Lower leg skin (tissue), 4 donors: ENCODE measurements around the gene ZNF746. TPM values are rescaled to one million over a fixed set of nuclear protein-coding genes. Genes with fewer than 3 reads are reported as not detected.

Source experiments
- DNase-seq, 2 donors: peaks; one replicate each; pipeline ENCODE4 v3.0.0-alpha.2; 2019; ENCODE audit warnings: low spot score in 2 of 2
- H3K4me3 ChIP-seq: fragments of 200-600 bp; sonication (generic); 2 replicates; pipeline ENCODE4 v1.5.1; 2017; ENCODE audit warnings: mild to moderate bottlenecking, low read depth; ENCODE audit not compliant: poor library complexity, severe bottlenecking
- POLR2A ChIP-seq, 2 donors: fragments of 450-650 bp; IDR thresholded peaks; one replicate each; pipeline ENCODE4 v1.6.1; 2016 to 2017; ENCODE audit warnings: antibody characterized with exemption in 2 of 2, mild to moderate bottlenecking in 1 of 2, moderate library complexity in 1 of 2
- WGBS, 2 donors: methylation state at CpG; one replicate each; pipeline ENCODE4 v1.1.5; 2018; 5-methylcytosine and 5-hydroxymethylcytosine counted together
- intact Hi-C: fragments of 100-400 bp; cut with DNase I; formaldehyde crosslinking; loops from one replicate; pipeline ENCODE4 v1.15.0; 2023; ENCODE audit warnings: low total_unique reads
- total RNA-seq, 4 donors: library from RNA; depleted of rRNA; stranded (reverse); fragments of >200 nt; gene quantifications; one replicate each; pipeline ENCODE4 v1.1.0, GENCODE V29; 2016
- TF ChIP-seq, protein P1 (sequence below), 3 donors: fragments of 450-650 bp; IDR thresholded peaks; one replicate each; pipeline ENCODE4 v1.5.1; 2016; ENCODE audit warnings: antibody characterized with exemption in 3 of 3, mild to moderate bottlenecking in 3 of 3, moderate library complexity in 2 of 3

Gene ZNF746
- total RNA-seq, 4 donors from 2014 or later, result 21.6 to 26.3 (median 23.8) TPM

DNA sequence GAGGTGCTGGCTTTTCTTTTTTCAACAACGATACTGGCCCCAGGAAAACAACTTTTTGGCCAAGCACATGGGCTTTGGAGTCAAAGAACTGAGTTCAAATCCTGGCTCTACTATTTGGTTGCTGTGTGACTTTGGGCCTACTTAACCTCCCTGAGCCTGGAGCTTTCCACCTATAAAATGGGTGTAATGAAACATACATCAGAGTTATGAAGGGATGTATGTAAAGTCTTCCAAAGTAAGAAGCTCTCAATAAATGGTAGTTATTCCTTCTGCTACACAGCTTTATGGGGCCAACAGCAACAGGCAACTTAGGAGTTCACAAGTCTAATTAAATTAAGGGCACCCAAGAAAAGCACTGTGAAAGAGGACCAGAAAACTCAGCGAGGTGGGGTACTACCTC is 69.7 kb downstream of the ZNF746 start:
- H3K4me3 ChIP-seq, result no peak overlapping the region
- WGBS, 2 donors, result 87 to 93% methylated on average over 2 of the region's 2 CpGs
- no peak for DNase-seq
- intact Hi-C loops, result no loop called here
- no peak for TF ChIP-seq POLR2A (IDR thresholded peaks at IDR 0.05)
- TF ChIP-seq, protein P1, sequence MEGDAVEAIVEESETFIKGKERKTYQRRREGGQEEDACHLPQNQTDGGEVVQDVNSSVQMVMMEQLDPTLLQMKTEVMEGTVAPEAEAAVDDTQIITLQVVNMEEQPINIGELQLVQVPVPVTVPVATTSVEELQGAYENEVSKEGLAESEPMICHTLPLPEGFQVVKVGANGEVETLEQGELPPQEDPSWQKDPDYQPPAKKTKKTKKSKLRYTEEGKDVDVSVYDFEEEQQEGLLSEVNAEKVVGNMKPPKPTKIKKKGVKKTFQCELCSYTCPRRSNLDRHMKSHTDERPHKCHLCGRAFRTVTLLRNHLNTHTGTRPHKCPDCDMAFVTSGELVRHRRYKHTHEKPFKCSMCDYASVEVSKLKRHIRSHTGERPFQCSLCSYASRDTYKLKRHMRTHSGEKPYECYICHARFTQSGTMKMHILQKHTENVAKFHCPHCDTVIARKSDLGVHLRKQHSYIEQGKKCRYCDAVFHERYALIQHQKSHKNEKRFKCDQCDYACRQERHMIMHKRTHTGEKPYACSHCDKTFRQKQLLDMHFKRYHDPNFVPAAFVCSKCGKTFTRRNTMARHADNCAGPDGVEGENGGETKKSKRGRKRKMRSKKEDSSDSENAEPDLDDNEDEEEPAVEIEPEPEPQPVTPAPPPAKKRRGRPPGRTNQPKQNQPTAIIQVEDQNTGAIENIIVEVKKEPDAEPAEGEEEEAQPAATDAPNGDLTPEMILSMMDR (IDR thresholded peaks at IDR 0.05), result no peak

DNA sequence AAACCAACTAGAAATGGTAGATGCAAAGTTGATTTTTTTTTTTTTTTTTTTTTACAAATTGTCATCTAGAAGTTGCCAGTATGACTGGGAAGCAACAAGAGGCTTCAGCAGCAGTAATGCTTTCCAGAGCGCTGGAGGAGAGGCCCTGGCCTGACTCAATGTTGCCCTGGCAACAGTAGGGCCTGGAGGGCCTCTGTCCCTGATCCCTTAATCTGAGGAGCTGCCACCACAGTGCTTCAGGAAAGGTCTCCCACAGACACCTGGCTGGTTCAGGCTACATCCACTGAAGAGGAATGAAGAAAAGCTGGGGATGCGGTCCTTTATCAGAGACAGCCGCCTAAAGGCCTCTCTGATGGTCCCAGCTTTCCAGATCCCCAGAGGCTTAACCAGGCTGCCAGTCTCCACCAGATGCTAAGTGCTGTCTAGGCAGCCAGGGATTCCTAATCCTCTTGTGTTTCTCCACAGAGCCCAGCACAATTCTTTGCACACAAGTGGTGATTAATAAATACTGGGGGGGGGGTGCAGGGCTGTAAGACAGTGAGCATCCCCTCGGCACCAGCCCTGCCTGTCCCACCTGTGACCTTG is 70.4 kb downstream of the ZNF746 start:
- no peak for TF ChIP-seq POLR2A (IDR thresholded peaks at IDR 0.05)
- TF ChIP-seq, protein P1 (IDR thresholded peaks at IDR 0.05), result no peak
- no peak for DNase-seq
- 80 to 85% methylated on average over 4 of the region's 4 CpGs for WGBS, 2 donors
- no peak overlapping the region for H3K4me3 ChIP-seq
- intact Hi-C loops, result no loop called here

DNA sequence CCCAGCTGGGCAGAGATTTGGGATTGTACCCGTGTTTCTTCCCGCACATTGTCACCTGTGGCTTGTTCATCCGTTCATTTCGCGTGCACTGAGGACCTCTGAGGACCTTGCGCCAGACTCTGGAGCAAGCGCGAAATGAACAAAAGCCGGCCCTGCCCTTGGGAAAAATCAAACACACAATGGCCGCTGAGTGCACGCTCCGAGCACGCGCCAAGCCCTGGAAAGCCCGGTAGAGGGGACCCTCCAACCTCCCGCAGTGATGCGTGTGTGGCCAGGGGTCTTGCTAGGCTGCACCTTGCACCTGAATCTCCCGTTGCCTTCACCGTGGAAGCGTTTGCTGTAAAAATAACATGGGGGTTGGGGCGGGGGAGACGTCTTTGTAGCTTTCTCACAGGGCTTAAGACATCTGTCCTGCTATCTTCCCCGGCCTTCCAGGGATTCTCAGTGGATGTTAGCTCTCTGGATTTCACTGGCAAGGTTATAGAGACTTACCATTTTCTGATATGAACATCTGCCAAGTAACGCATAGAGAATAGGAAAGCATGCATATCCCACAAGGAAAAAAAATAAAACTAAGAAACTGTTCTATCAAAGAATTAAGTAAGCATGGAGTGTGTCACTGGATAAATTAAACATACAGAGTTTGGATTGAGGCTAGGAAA is 74.0 kb downstream of the ZNF746 start:
- no peak overlapping the region for H3K4me3 ChIP-seq
- intact Hi-C loops, result no loop called here
- DNase-seq, result no peak
- WGBS, 2 donors, result 35 to 59% methylated on average over 24 of the region's 24 CpGs
- no peak for TF ChIP-seq POLR2A (IDR thresholded peaks at IDR 0.05)
- TF ChIP-seq, protein P1 (IDR thresholded peaks at IDR 0.05), result no peak

DNA sequence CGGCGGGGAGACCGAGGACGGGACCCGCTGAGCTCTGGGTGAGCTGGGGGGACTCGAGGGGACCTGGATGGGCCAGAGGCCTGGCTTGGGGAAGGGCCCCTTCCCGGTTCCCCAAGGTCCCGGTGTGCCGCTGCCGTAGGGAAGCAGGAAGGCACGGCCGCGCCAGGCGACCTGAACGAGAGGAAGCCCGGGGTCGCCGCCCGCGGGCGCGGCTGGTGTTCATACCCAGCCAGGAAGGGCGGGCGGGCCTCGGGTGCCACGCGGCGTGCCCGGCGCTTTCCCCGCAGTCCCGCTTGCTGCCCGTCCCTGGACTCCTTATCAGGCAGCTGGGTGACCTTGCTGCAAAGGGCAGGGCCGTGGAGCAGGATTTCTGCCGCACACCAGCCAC is 74.7 kb downstream of the ZNF746 start:
- no peak overlapping the region for H3K4me3 ChIP-seq
- intact Hi-C loops, result no loop called here
- TF ChIP-seq, protein P1 (IDR thresholded peaks at IDR 0.05), result no peak
- TF ChIP-seq POLR2A (IDR thresholded peaks at IDR 0.05), result no peak
- DNase-seq, result no peak
- 2 to 7% methylated on average over 32 to 34 of the region's 35 CpGs for WGBS, 2 donors

Other genes starting within 250 kb of the ZNF746 start
- gene ZNF783, start 235.6 kb downstream of the ZNF746 start, total RNA-seq, result 10 to 100 TPM in 3 of 4 donors, 1 to 10 TPM in 1; 6.8 to 17.2 (median 13.0) TPM
- gene ZNF777, start 36.7 kb downstream of the ZNF746 start, total RNA-seq, result 10 to 100 TPM; 10.6 to 18.7 (median 15.4) TPM